ENCODE results near the gene CDC37L1.

DNA sequence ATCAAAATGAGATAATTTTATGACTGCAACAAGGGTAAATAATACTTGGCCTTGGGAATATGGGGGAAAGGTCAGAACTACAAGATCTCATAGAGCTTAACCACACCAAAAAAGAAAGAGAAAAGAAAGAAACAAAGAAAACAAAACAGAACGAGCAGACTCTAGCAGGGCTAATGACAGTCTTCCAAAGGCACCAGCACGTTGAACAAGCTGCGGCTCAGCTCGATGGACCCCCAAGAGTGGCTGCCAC lies 60.9 kb downstream of the CDC37L1 start:
- TF ChIP-seq CTCF (IDR thresholded peaks at IDR 0.05), result no peak
- no peak for TF ChIP-seq POLR2A (IDR thresholded peaks at IDR 0.05)

All from testis (tissue), 2 donors.